Heart left ventricle (tissue), 13 donors: Measurements from ENCODE around the gene CTTNBP2.

ENCODE experiments used
- POLR2A ChIP-seq, 2 donors: fragments of 450-650 bp; IDR thresholded peaks; one replicate each; pipeline ENCODE4 v1.6.1; 2017; ENCODE audit warnings: antibody characterized with exemption in 2 of 2, mild to moderate bottlenecking in 2 of 2, moderate library complexity in 2 of 2
- TF ChIP-seq, protein P1 (sequence below), 12 donors: fragments of 200-600 bp; sonication (generic) in 4 of 12; IDR thresholded peaks; one replicate each; pipeline versions ENCODE4 v1.5.0 to v1.8.0; 2018 to 2022; ENCODE audit warnings: antibody characterized with exemption in 12 of 12, mild to moderate bottlenecking in 5 of 12
- donor health status: ischemic (EF 13 %, LVEDD 7.1; RV severe dilation, severe dysfunction).
- donor health status: DM: no; HTN: yes; CAD: no.
- donor health status: DM: no; HTN: no; CAD: no.
- donor health status: ischemic (EF 25% LVEDD 6.9; RV normal size, moderate dysfunction).
- donor health status: ischemic (EF 25% LVEDD 5.7; RV mildly dilated, moderate dysfunction).
- donor health status: ischemic (EF 35%, LVEDD 5.7; RV mildly dilated, moderate dysfunction).
- donor health status: nonischemic (EF 11% LVEDD 7.7; RV severe dilation, severe dysfunction).
- donor health status: DM: yes; HTN: yes; CAD: no.
- donor health status: PGD.
- donor health status: ischemic (EF 29% LVEDD 5.4; RV normal size, mild dysfunction).
- donor health status: nonischemic (EF 23%, LVEDD 6.1; RV moderate dilation, normal function).

- TF ChIP-seq, protein P1, sequence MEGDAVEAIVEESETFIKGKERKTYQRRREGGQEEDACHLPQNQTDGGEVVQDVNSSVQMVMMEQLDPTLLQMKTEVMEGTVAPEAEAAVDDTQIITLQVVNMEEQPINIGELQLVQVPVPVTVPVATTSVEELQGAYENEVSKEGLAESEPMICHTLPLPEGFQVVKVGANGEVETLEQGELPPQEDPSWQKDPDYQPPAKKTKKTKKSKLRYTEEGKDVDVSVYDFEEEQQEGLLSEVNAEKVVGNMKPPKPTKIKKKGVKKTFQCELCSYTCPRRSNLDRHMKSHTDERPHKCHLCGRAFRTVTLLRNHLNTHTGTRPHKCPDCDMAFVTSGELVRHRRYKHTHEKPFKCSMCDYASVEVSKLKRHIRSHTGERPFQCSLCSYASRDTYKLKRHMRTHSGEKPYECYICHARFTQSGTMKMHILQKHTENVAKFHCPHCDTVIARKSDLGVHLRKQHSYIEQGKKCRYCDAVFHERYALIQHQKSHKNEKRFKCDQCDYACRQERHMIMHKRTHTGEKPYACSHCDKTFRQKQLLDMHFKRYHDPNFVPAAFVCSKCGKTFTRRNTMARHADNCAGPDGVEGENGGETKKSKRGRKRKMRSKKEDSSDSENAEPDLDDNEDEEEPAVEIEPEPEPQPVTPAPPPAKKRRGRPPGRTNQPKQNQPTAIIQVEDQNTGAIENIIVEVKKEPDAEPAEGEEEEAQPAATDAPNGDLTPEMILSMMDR (IDR thresholded peaks at IDR 0.05) = no peak
- TF ChIP-seq POLR2A (IDR thresholded peaks at IDR 0.05) = no peak
Measured at GRCh38 chr7:117705630-117706029, 167.6 kb downstream of the CTTNBP2 start.
